Stimulated activated CD8-positive, alpha-beta memory T cell treated with anti-CD3 and anti-CD28 coated beads, Interleukin-2, amount 100 ng/mL, for 1 hour (primary cell): ENCODE measurements around the gene KRT80.

Experiments
- DNase-seq, 2 donors: peaks; one replicate each; pipeline ENCODE4 v3.0.0-alpha.2; 2020; ENCODE audit warnings: low read depth in 2 of 2

Gene KRT80

DNA sequence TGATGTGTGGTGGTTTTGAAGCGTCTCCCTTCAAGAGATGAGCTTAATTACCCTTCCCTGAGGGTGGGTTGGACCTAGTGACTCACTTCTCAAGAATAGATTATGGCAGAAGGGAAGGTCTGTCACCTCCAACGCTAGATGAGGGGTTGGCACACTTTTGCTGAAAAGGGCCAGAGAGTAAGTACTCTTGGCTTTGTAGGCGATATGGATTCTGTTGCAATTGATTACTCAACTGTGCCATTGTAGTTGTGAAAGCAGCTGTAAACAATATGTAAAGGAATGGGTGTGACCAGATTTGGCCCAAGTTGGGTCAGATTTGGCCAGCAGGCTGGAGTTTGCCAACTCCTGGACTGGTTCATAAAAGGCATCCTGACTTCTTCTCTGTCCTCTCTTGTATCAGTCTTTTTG is 59.1 kb downstream of the KRT80 start:
- no peak for DNase-seq

DNA sequence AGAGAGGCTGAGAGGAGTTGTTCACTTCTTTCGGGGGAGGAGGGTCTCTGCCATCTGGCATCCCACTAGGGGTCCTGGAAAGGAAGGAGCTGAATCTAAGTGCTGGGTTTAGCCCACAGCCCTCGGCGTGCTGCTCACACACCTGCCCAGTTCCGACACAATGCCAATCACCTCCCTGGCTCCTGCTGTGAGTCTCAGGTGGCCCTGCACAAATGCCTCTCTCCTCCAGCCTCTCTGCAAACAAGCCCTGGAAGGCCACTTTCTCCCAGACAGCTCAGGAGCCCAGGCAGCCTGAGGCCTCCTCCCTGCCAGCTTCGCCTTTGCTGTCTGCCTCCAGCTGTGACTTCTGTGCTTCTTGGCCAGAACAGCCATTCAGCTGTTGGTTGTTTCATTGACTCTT is 61.1 kb downstream of the KRT80 start:
- no peak for DNase-seq

DNA sequence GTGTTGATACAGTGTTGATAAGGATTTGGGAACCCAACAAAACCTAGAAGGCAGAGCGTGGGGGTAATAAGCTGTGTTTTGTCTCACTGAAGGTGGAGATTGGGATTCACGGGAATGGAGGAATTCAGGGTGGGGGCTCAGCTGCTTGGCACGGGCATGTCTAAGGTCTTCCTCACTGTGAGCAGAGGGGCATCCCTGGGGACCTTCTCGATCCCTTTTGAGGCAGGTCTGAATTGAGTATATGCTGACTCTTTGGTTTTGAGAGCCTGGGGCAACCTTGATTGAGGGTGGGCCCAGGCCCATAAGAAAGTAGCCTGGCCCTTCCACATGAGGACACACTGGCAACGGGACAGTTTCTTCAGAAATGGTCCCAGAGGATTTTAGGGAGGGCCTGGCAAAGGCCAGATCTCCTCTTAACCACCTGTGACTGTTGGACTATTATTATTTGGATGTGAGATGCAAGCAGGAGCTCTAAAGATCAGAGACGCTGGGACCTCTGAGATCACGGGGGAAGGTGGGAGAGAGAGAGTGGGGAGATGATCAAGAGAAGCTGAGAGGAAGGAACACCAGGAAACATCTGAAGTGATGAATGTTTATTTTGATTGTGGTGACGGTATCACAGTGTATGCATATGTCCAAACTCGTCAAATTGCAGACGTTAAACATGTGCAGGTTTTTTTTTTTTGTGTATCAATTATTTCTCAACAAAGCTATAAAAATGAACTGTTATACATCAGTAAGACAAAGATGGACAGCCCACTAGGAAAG is 63.9 kb downstream of the KRT80 start:
- no peak for DNase-seq

GRCh38 chr12:52126605-52127578 is 64.9 kb downstream of the KRT80 start:
- no peak for DNase-seq

- DNase-seq = no peak
Measured at GRCh38 chr12:52126050-52126604, 65.7 kb downstream of the KRT80 start.

DNA sequence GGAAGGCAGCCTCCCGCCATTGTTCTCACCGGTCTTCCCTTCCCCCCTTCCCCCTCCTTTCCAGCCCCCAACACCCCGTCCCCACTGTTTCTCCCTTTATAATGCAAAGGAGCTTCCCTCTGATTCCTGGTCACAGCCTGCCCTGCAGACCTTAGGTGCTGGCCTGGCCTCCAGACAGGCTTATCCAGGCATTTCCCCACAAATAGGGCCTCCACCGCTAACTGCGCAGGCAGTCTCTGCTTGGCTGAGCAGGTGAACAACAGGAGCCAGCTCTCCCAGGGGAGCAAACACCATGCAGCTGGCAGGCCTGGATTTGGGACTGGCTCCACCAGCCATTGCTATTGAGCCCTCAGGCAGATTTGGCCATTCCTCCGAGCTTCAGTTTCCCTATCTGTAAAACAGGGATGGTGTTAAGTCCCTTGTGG is 66.3 kb downstream of the KRT80 start:
- no peak for DNase-seq

DNA sequence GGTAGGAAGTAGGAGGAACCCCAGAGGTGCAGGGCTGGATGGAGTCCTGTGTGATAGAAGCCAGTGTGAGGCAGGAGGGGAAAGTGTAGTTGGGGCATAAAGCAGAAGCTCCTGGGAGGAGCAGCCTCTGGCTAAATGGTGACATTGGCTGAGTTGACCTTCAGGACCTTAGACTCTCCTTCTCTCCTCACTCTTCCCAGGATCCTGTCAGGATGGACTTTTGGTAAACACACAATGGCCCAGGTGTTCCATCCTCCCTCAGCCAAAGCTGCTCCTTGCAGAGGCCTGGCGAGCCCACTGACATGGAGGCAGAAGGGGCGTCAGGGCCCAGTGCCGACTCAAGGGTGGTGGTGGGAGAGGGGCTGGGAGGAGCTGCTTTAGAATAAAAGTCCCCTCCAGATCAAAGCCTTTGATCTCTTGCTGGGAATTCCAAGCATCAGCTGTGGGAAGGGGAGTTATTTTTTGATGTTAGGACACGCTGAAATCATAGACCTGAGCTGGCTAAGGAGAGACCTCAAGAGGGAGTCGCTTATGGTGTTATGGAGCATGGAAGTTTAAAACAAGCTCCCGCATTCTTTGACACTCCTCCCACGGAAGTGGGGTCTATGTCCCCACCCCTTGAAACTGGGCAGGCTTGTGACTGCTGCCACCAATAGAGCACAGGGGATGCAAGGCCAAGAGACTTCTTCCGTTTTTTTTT is 68.2 kb downstream of the KRT80 start:
- no peak for DNase-seq

GRCh38 chr12:52122904-52123303 is 68.9 kb downstream of the KRT80 start:
- no peak for DNase-seq

- no peak for DNase-seq
Measured at GRCh38 chr12:52122540-52122871, 69.3 kb downstream of the KRT80 start.

GRCh38 chr12:52121824-52122539 is 69.8 kb downstream of the KRT80 start:
- peak; percentile 21 to 36 for DNase-seq

GRCh38 chr12:52120951-52121823 is 70.6 kb downstream of the KRT80 start:
- DNase-seq = no peak

- DNase-seq = peak in 1 of 2 donors; percentile 8
Measured at GRCh38 chr12:52119398-52120254, 72.2 kb downstream of the KRT80 start.
